HEK293 (cell line): ENCODE data around the gene CYB5D1.

Experiments
- GLI2 ChIP-seq: fragments of 450-650 bp; formaldehyde crosslinking; IDR thresholded peaks from 2 replicates; pipeline ENCODE4; 2017; ENCODE audit warnings: missing biosample characterization, missing genetic modification characterization, low read depth, borderline replicate concordance
- IKZF3 ChIP-seq: fragments of 450-650 bp; IDR thresholded peaks from 2 replicates; pipeline ENCODE4 v1.5.0; 2018; ENCODE audit warnings: missing biosample characterization, mild to moderate bottlenecking, missing genetic modification characterization, moderate library complexity
- KLF1 ChIP-seq: fragments of 450-650 bp; formaldehyde crosslinking; IDR thresholded peaks from 2 replicates; pipeline ENCODE4 v1.5.1; 2016; ENCODE audit warnings: missing biosample characterization, missing genetic modification characterization
- KLF8 ChIP-seq: fragments of 450-650 bp; formaldehyde crosslinking; IDR thresholded peaks from 2 replicates; pipeline ENCODE4 v1.5.1; 2016; ENCODE audit warnings: missing biosample characterization, missing genetic modification characterization
- MZF1 ChIP-seq: fragments of 450-650 bp; formaldehyde crosslinking; IDR thresholded peaks from 2 replicates; pipeline ENCODE4 v1.5.1; 2017; ENCODE audit warnings: missing biosample characterization, missing genetic modification characterization, borderline replicate concordance
- PATZ1 ChIP-seq: fragments of 450-650 bp; formaldehyde crosslinking; IDR thresholded peaks from 2 replicates; pipeline ENCODE4 v1.5.1; 2016; ENCODE audit warnings: missing biosample characterization, missing genetic modification characterization
- RBAK ChIP-seq: fragments of 450-650 bp; formaldehyde crosslinking; IDR thresholded peaks from 2 replicates; pipeline ENCODE4 v1.5.1; 2016; ENCODE audit warnings: missing biosample characterization, missing genetic modification characterization
- SP2 ChIP-seq: fragments of 450-650 bp; formaldehyde crosslinking; IDR thresholded peaks from 2 replicates; pipeline ENCODE4 v1.5.1; 2016; ENCODE audit warnings: missing biosample characterization, missing genetic modification characterization
- YY2 ChIP-seq: fragments of 450-650 bp; formaldehyde crosslinking; IDR thresholded peaks from 2 replicates; pipeline ENCODE4 v1.5.1; 2016; ENCODE audit warnings: missing biosample characterization, missing genetic modification characterization
- ZBTB26 ChIP-seq: fragments of 450-650 bp; formaldehyde crosslinking; optimal IDR thresholded peaks from 2 replicates; pipeline ENCODE3; 2016; ENCODE audit warnings: missing biosample characterization, mild to moderate bottlenecking, missing genetic modification characterization
- ZEB2 ChIP-seq: fragments of 450-650 bp; formaldehyde crosslinking; IDR thresholded peaks from 2 replicates; pipeline ENCODE4 v1.5.1; 2016; ENCODE audit warnings: missing biosample characterization, missing genetic modification characterization
- ZNF114 ChIP-seq: fragments of 450-650 bp; formaldehyde crosslinking; IDR thresholded peaks from 2 replicates; pipeline ENCODE4 v1.5.0; 2017; ENCODE audit warnings: missing biosample characterization, missing genetic modification characterization
- ZNF2 ChIP-seq: fragments of 450-650 bp; formaldehyde crosslinking; IDR thresholded peaks from 2 replicates; pipeline ENCODE4 v1.5.1; 2016; ENCODE audit warnings: missing biosample characterization, missing genetic modification characterization
- ZNF311 ChIP-seq: fragments of 450-650 bp; formaldehyde crosslinking; IDR thresholded peaks from 2 replicates; pipeline ENCODE4 v1.5.1; 2017; ENCODE audit warnings: missing biosample characterization, missing genetic modification characterization, borderline replicate concordance
- ZNF341 ChIP-seq: fragments of 450-650 bp; formaldehyde crosslinking; IDR thresholded peaks from 2 replicates; pipeline ENCODE4; 2016; ENCODE audit warnings: low read depth, missing biosample characterization, missing genetic modification characterization
- ZNF501 ChIP-seq: fragments of 450-650 bp; formaldehyde crosslinking; IDR thresholded peaks from 2 replicates; pipeline ENCODE4 v1.5.1; 2016; ENCODE audit warnings: missing biosample characterization, missing genetic modification characterization
- ZNF544 ChIP-seq: fragments of 450-650 bp; formaldehyde crosslinking; IDR thresholded peaks from 2 replicates; pipeline ENCODE4 v1.5.0; 2017; ENCODE audit warnings: missing biosample characterization, missing genetic modification characterization
- ZNF571 ChIP-seq: fragments of 450-650 bp; formaldehyde crosslinking; IDR thresholded peaks from 2 replicates; pipeline ENCODE4 v1.5.0; 2017; ENCODE audit warnings: missing biosample characterization, missing genetic modification characterization
- ZNF624 ChIP-seq: fragments of 450-650 bp; formaldehyde crosslinking; IDR thresholded peaks from 2 replicates; pipeline ENCODE4 v1.5.1; 2017; ENCODE audit warnings: missing biosample characterization, missing genetic modification characterization
- ZNF670 ChIP-seq: fragments of 450-650 bp; formaldehyde crosslinking; IDR thresholded peaks from 2 replicates; pipeline ENCODE4 v1.5.1; 2016; ENCODE audit warnings: missing biosample characterization, missing genetic modification characterization, low read depth
- ZNF704 ChIP-seq: fragments of 450-650 bp; formaldehyde crosslinking; IDR thresholded peaks from 2 replicates; pipeline ENCODE4 v1.5.1; 2016; ENCODE audit warnings: missing biosample characterization, missing genetic modification characterization
- ZNF768 ChIP-seq: fragments of 450-650 bp; formaldehyde crosslinking; IDR thresholded peaks from 2 replicates; pipeline ENCODE4 v1.5.1; 2018; ENCODE audit warnings: missing biosample characterization, mild to moderate bottlenecking, missing genetic modification characterization
- ZSCAN23 ChIP-seq: fragments of 450-650 bp; formaldehyde crosslinking; IDR thresholded peaks from 2 replicates; pipeline ENCODE4 v1.5.1; 2016; ENCODE audit warnings: missing biosample characterization, missing genetic modification characterization
- TF ChIP-seq, protein P1 (sequence below): fragments of 450-650 bp; formaldehyde crosslinking; conservative IDR thresholded peaks from 2 replicates; pipeline ENCODE4 v1.5.1; 2016; ENCODE audit warnings: low read depth, missing biosample characterization, missing genetic modification characterization
- TF ChIP-seq, protein P2 (sequence below): fragments of 450-650 bp; formaldehyde crosslinking; IDR thresholded peaks from 2 replicates; pipeline ENCODE4 v1.5.1; 2016; ENCODE audit warnings: missing biosample characterization, missing genetic modification characterization
- TF ChIP-seq, protein P3 (sequence below): fragments of 450-650 bp; formaldehyde crosslinking; IDR thresholded peaks from 2 replicates; pipeline ENCODE4 v1.5.1; 2017; ENCODE audit warnings: missing biosample characterization, missing genetic modification characterization

Gene CYB5D1

DNA sequence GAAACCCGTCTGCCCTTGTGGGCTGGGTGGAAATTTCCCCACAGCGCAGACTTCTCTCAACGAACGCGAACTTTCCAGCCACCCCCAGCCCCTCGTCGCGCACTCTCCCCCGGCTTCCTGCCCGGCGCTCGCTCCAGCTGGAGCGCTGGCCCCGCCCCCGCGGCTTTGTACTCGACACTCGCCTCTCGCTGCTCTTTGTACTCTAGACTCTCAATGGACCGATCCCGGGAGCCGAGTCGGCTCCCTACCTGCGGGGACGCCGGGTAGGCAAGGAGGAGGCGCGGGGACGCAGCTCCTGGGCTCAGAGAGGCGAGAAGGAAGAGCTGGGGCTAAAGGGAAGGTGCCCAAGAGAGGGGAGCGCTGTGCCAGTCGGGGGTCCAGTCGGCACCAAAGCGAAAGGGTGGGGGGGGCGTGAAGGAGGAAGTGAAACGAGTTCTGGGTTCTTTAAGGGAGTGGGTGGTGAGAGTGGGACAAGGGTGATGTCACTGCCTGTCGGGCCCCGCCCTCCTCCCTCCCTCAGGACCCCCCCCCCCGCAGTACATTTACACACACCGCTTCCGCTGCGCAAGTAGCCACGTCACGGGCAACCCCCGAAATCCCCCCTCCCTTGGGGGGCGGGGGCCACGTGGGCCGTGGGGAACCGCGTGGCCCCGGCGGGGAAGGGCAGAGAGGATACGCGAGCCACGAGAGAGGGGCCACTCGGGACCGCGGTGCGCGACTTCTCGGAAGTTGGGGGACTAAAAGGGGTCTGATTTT is 14.1 kb upstream of the CYB5D1 start (continued):
- TF ChIP-seq, protein P1, sequence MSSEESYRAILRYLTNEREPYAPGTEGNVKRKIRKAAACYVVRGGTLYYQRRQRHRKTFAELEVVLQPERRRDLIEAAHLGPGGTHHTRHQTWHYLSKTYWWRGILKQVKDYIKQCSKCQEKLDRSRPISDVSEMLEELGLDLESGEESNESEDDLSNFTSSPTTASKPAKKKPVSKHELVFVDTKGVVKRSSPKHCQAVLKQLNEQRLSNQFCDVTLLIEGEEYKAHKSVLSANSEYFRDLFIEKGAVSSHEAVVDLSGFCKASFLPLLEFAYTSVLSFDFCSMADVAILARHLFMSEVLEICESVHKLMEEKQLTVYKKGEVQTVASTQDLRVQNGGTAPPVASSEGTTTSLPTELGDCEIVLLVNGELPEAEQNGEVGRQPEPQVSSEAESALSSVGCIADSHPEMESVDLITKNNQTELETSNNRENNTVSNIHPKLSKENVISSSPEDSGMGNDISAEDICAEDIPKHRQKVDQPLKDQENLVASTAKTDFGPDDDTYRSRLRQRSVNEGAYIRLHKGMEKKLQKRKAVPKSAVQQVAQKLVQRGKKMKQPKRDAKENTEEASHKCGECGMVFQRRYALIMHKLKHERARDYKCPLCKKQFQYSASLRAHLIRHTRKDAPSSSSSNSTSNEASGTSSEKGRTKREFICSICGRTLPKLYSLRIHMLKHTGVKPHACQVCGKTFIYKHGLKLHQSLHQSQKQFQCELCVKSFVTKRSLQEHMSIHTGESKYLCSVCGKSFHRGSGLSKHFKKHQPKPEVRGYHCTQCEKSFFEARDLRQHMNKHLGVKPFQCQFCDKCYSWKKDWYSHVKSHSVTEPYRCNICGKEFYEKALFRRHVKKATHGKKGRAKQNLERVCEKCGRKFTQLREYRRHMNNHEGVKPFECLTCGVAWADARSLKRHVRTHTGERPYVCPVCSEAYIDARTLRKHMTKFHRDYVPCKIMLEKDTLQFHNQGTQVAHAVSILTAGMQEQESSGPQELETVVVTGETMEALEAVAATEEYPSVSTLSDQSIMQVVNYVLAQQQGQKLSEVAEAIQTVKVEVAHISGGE = peak; percentile 45
- TF ChIP-seq IKZF3 (peak; percentile 91), ZNF341 (peak; percentile 76), ZSCAN23 (no peak), MZF1 (no peak), ZNF768 (tag by site-specific recombination) (no peak), PATZ1 (tag by site-specific recombination) (peak; percentile 89), ZNF670 (no peak), KLF8 (tag by site-specific recombination) (peak; percentile 93), SP2 (tag by site-specific recombination) (peak; percentile 60), GLI2 (tag by site-specific recombination) (no peak), ZEB2 (tag by site-specific recombination) (peak; percentile 78), ZNF571 (tag by site-specific recombination) (no peak), ZNF114 (tag by site-specific recombination) (no peak), ZNF704 (peak; percentile 93), ZBTB26 (tag by site-specific recombination) (peak; percentile 76), KLF1 (0 out of 2 replicates have a peak, but pooled peaks have one; percentile 38), ZNF624 (no peak), ZNF501 (tag by site-specific recombination) (peak; percentile 52; the same call in 1 of the 2 replicates), YY2 (tag by site-specific recombination) (no peak), ZNF311 (tag by site-specific recombination) (no peak), ZNF544 (tag by site-specific recombination) (no peak), RBAK (tag by site-specific recombination) (no peak), ZNF2 (tag by site-specific recombination) (0 out of 2 replicates have a peak, but pooled peaks have one; percentile 4)
- TF ChIP-seq, protein P2, sequence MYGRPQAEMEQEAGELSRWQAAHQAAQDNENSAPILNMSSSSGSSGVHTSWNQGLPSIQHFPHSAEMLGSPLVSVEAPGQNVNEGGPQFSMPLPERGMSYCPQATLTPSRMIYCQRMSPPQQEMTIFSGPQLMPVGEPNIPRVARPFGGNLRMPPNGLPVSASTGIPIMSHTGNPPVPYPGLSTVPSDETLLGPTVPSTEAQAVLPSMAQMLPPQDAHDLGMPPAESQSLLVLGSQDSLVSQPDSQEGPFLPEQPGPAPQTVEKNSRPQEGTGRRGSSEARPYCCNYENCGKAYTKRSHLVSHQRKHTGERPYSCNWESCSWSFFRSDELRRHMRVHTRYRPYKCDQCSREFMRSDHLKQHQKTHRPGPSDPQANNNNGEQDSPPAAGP = peak; percentile 25; the same call in 1 of the 2 replicates
- TF ChIP-seq, protein P3, sequence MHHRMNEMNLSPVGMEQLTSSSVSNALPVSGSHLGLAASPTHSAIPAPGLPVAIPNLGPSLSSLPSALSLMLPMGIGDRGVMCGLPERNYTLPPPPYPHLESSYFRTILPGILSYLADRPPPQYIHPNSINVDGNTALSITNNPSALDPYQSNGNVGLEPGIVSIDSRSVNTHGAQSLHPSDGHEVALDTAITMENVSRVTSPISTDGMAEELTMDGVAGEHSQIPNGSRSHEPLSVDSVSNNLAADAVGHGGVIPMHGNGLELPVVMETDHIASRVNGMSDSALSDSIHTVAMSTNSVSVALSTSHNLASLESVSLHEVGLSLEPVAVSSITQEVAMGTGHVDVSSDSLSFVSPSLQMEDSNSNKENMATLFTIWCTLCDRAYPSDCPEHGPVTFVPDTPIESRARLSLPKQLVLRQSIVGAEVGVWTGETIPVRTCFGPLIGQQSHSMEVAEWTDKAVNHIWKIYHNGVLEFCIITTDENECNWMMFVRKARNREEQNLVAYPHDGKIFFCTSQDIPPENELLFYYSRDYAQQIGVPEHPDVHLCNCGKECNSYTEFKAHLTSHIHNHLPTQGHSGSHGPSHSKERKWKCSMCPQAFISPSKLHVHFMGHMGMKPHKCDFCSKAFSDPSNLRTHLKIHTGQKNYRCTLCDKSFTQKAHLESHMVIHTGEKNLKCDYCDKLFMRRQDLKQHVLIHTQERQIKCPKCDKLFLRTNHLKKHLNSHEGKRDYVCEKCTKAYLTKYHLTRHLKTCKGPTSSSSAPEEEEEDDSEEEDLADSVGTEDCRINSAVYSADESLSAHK (tag by site-specific recombination) = 0 out of 2 replicates have a peak, but pooled peaks have one; percentile 12
